NCI-H2196 treated with DMSO at 0.1 percent for 48 hours (cell line): ENCODE measurements around the gene NEUROD4.
A peak's percentile ranks its signal among the peaks of the same experiment; 100 is the strongest.

ENCODE experiments used
- DNase-seq: peaks from one replicate; lab custom pipeline; 2025; ENCODE audit not compliant: unreplicated experiment; lab: John Stamatoyannopoulos, UW

The NEUROD4 gene

GRCh38 chr12:55058082-55058481, 38.3 kb downstream of the NEUROD4 start:
- no peak for DNase-seq

GRCh38 chr12:55058776-55059175, 39.0 kb downstream of the NEUROD4 start:
- DNase-seq, result no peak

- DNase-seq, result no peak
These were observed 40.7 kb downstream of the NEUROD4 start for GRCh38 chr12:55060470-55060869.

GRCh38 chr12:55061024-55061423, 41.2 kb downstream of the NEUROD4 start:
- DNase-seq, result no peak

- DNase-seq, result no peak
These were observed 43.5 kb downstream of the NEUROD4 start for GRCh38 chr12:55063291-55063690.

- DNase-seq, result no peak
These were observed 45.8 kb downstream of the NEUROD4 start for GRCh38 chr12:55065535-55065934.

- no peak for DNase-seq
These were observed 47.9 kb downstream of the NEUROD4 start for GRCh38 chr12:55067701-55068100.

GRCh38 chr12:55068416-55069010, 48.7 kb downstream of the NEUROD4 start:
- peak; percentile 69 for DNase-seq

- DNase-seq, result peak; percentile 15
These were observed 52.3 kb downstream of the NEUROD4 start for GRCh38 chr12:55072083-55072482.

GRCh38 chr12:55073043-55074022, 53.6 kb downstream of the NEUROD4 start:
- DNase-seq, result peak; percentile 29

GRCh38 chr12:55074806-55075205, 55.0 kb downstream of the NEUROD4 start:
- no peak for DNase-seq
